ENCODE measurements around the gene PLA2G4E. TPM values are rescaled to one million over a fixed set of nuclear protein-coding genes. Genes with fewer than 3 reads are reported as not detected.
A peak's percentile ranks its signal among the peaks of the same experiment; 100 is the strongest.

PLA2G4E gene
- polyA plus RNA-seq, 3 donors, result not detected

DNA sequence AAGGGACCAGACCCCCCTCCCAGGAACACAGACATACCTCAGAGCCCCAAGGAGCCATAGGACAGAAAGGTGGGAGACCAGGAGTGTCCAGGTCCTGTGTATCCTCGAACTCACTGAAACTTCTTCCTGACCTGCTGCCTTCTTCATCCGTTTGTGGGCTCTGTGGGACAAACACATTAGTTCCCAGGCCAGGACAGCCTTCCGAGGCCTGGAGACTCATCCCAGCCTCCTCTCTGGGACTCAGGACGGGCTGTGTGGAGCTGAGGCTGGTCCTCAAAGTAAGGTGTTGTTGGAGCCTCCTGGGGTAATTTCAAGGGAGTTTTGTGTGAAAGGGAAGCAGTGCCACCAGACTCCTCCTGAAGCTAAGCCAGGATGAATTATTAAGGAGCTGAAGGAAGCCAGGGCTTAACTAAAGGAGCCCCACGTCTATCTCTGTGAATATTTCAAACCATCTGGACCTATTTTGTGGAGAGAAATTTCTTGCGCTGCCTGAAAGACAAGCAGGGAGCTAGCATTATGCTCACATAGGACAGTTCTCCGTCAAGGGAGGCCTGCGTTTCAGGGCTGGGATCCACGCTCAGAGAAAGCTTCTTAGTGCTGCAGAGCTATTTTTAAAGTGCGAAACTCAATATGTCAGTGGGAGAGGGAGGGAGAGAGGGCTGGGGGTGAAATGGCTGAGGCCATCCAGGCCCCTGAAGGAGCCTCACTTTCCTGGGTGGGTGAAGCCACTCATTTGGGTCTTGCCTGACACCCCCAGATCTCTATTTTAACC, 29.8 kb upstream of the PLA2G4E start:
- Histone ChIP-seq H3K9me3 (replicated peaks in 1 of 2; ENCODE audit: control insufficient read depth in 1 of 2, insufficient read depth in 1 of 2, low read length in 2 of 2) (no peaks in the 10 kb centered on the region), H3K4me1 (ENCODE audit: control insufficient read depth in 1 of 2, insufficient read depth in 2 of 2, low read length in 2 of 2) (no peaks in the 10 kb centered on the region), H3K9ac (ENCODE audit: insufficient read depth, low read length, poor library complexity, severe bottlenecking) (no peak overlapping the region), H3K4me2 (replicated peaks; ENCODE audit: extremely low read depth, low read length, poor library complexity, severe bottlenecking) (no peak overlapping the region), H4K20me1 (ENCODE audit: insufficient read depth, low read length) (no peaks in the 10 kb centered on the region), H3K36me3 (replicated peaks in 1 of 2; ENCODE audit: control insufficient read depth in 1 of 2, insufficient read depth in 2 of 2, low read length in 2 of 2) (no peaks in the 10 kb centered on the region), H2AFZ (ENCODE audit: insufficient read depth, low read depth, low read length, poor library complexity, severe bottlenecking) (no peak overlapping the region), H3K27ac (ENCODE audit: low read depth in 1 of 2, low read length in 2 of 2) (no peak overlapping the region), H3K4me3 (replicated peaks in 1 of 3; ENCODE audit: low read depth in 2 of 3, low read length in 3 of 3) (no peak overlapping the region), H3K79me2 (ENCODE audit: insufficient read depth, low read length) (no peaks in the 10 kb centered on the region), H3K27me3 (ENCODE audit: control insufficient read depth in 2 of 2, insufficient read depth in 2 of 2, low read length in 2 of 2) (no peaks in the 10 kb centered on the region)
- Mint-ChIP-seq H3K27ac (peak overlapping the region in 1 of 7 donors; percentile 2), H3K27me3 (ENCODE audit: low read depth in 3 of 3) (peaks cover 0 to 7% (median 5%) of the 10 kb centered on the region in 3 donors), H3K4me1 (no peaks in the 10 kb centered on the region), H3K9me3 (peaks cover 0 to 2% (median 0%) of the 10 kb centered on the region in 7 donors), H3K36me3 (no peaks in the 10 kb centered on the region), H3K4me3 (no peak overlapping the region)
- no peak for DNase-seq
- intact Hi-C loops (cut with micrococcal nuclease), result no loop called here
- 86% methylated on average over 10 of the region's 10 CpGs for WGBS (ENCODE audit: insufficient coverage)
- TF ChIP-seq, protein P1, sequence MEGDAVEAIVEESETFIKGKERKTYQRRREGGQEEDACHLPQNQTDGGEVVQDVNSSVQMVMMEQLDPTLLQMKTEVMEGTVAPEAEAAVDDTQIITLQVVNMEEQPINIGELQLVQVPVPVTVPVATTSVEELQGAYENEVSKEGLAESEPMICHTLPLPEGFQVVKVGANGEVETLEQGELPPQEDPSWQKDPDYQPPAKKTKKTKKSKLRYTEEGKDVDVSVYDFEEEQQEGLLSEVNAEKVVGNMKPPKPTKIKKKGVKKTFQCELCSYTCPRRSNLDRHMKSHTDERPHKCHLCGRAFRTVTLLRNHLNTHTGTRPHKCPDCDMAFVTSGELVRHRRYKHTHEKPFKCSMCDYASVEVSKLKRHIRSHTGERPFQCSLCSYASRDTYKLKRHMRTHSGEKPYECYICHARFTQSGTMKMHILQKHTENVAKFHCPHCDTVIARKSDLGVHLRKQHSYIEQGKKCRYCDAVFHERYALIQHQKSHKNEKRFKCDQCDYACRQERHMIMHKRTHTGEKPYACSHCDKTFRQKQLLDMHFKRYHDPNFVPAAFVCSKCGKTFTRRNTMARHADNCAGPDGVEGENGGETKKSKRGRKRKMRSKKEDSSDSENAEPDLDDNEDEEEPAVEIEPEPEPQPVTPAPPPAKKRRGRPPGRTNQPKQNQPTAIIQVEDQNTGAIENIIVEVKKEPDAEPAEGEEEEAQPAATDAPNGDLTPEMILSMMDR (IDR thresholded peaks at IDR 0.05), result no peak

DNA sequence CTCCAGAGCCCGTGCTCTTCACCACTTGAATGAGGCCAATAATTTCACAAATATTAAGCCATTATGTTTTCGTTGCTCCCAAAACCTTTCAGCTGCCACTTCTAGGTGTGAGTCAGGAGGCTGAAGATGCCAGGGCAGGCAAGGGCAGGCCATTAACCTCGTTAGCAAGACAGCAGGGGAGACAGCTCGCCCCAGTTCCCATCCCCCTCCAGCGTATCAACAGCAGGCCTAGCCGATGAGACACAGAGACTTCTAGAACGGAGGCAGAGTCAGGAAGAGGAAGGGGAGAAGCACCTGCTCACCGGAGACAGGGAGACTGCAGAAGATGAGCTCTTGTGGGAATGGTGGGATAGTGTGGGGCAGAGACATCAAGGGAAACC, 28.0 kb upstream of the PLA2G4E start:
- Histone ChIP-seq H3K9ac (ENCODE audit: insufficient read depth, low read length, poor library complexity, severe bottlenecking) (no peak overlapping the region), H3K27me3 (ENCODE audit: control insufficient read depth in 2 of 2, insufficient read depth in 2 of 2, low read length in 2 of 2) (no peaks in the 10 kb centered on the region), H3K36me3 (replicated peaks in 1 of 2; ENCODE audit: control insufficient read depth in 1 of 2, insufficient read depth in 2 of 2, low read length in 2 of 2) (no peaks in the 10 kb centered on the region), H3K27ac (ENCODE audit: low read depth in 1 of 2, low read length in 2 of 2) (no peak overlapping the region), H2AFZ (ENCODE audit: insufficient read depth, low read depth, low read length, poor library complexity, severe bottlenecking) (no peak overlapping the region), H3K4me3 (replicated peaks in 1 of 3; ENCODE audit: low read depth in 2 of 3, low read length in 3 of 3) (no peak overlapping the region), H4K20me1 (ENCODE audit: insufficient read depth, low read length) (no peaks in the 10 kb centered on the region), H3K4me1 (ENCODE audit: control insufficient read depth in 1 of 2, insufficient read depth in 2 of 2, low read length in 2 of 2) (no peaks in the 10 kb centered on the region), H3K79me2 (ENCODE audit: insufficient read depth, low read length) (no peaks in the 10 kb centered on the region), H3K4me2 (replicated peaks; ENCODE audit: extremely low read depth, low read length, poor library complexity, severe bottlenecking) (no peak overlapping the region), H3K9me3 (replicated peaks in 1 of 2; ENCODE audit: control insufficient read depth in 1 of 2, insufficient read depth in 1 of 2, low read length in 2 of 2) (no peaks in the 10 kb centered on the region)
- H3K27me3 Mint-ChIP-seq (ENCODE audit: low read depth in 3 of 3), result peaks cover 3 to 5% (median 4%) of the 10 kb centered on the region in 3 donors
- DNase-seq, result no peak
- no peak overlapping the region for H3K27ac Mint-ChIP-seq
- no peak overlapping the region for H3K4me3 Mint-ChIP-seq
- peaks cover 4% of the 10 kb centered on the region for H3K4me1 Mint-ChIP-seq
- WGBS (ENCODE audit: insufficient coverage), result no CpG with 5 or more reads among the region's 8 CpGs
- intact Hi-C loops (cut with micrococcal nuclease), result no loop called here
- H3K36me3 Mint-ChIP-seq, result no peaks in the 10 kb centered on the region
- TF ChIP-seq, protein P1 (IDR thresholded peaks at IDR 0.05), result no peak
- H3K9me3 Mint-ChIP-seq, result peaks cover 0 to 2% (median 0%) of the 10 kb centered on the region in 7 donors

Data from CD14-positive monocyte (primary cell).